ENCODE measurements around the gene ITGB2.

DNA sequence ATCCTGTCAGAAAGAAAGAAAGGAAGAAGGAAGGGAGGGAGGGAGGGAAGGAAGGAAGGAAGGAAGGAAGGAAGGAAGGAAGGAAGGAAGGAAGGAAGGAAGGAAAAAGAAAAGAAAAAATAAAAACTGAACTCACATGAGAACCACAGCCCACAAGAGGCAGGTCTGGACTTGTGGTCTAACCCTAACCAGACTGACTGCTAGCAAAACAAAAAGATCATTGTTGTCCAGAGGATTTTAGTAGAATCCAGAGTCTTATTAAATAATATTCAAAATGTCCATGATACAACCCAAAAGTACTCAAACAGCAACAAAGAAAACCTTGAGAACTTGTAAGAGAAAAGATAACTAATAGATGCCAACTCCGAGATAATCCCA is 4.7 kb upstream of the ITGB2 start:
- TF ChIP-seq CHD2 (IDR thresholded peaks at IDR 0.05; ENCODE audit: low read length, partially characterized antibody) (no peak), RFX5 (IDR thresholded peaks at IDR 0.05; ENCODE audit: low read length) (no peak), NFIC (IDR thresholded peaks at IDR 0.05; ENCODE audit: borderline replicate concordance) (no peak), EP300 (IDR thresholded peaks at IDR 0.05; ENCODE audit: borderline replicate concordance in 1 of 2, low read depth in 1 of 2, low read length in 1 of 2) (no peak), GABPA (IDR thresholded peaks at IDR 0.05; ENCODE audit: low read depth) (no peak)
- TF ChIP-seq, protein P1, sequence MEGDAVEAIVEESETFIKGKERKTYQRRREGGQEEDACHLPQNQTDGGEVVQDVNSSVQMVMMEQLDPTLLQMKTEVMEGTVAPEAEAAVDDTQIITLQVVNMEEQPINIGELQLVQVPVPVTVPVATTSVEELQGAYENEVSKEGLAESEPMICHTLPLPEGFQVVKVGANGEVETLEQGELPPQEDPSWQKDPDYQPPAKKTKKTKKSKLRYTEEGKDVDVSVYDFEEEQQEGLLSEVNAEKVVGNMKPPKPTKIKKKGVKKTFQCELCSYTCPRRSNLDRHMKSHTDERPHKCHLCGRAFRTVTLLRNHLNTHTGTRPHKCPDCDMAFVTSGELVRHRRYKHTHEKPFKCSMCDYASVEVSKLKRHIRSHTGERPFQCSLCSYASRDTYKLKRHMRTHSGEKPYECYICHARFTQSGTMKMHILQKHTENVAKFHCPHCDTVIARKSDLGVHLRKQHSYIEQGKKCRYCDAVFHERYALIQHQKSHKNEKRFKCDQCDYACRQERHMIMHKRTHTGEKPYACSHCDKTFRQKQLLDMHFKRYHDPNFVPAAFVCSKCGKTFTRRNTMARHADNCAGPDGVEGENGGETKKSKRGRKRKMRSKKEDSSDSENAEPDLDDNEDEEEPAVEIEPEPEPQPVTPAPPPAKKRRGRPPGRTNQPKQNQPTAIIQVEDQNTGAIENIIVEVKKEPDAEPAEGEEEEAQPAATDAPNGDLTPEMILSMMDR (IDR thresholded peaks at IDR 0.05): no peak
